GM12801 (cell line): ENCODE data around the gene FBH1.

Experiments used
- TF ChIP-seq, protein P1 (sequence below): IDR thresholded peaks from one replicate; pipeline ENCODE4 v1.5.1; 2011; ENCODE audit warnings: control low read depth; ENCODE audit not compliant: insufficient read length; ENCODE audit errors: extremely low read depth

FBH1 gene

DNA sequence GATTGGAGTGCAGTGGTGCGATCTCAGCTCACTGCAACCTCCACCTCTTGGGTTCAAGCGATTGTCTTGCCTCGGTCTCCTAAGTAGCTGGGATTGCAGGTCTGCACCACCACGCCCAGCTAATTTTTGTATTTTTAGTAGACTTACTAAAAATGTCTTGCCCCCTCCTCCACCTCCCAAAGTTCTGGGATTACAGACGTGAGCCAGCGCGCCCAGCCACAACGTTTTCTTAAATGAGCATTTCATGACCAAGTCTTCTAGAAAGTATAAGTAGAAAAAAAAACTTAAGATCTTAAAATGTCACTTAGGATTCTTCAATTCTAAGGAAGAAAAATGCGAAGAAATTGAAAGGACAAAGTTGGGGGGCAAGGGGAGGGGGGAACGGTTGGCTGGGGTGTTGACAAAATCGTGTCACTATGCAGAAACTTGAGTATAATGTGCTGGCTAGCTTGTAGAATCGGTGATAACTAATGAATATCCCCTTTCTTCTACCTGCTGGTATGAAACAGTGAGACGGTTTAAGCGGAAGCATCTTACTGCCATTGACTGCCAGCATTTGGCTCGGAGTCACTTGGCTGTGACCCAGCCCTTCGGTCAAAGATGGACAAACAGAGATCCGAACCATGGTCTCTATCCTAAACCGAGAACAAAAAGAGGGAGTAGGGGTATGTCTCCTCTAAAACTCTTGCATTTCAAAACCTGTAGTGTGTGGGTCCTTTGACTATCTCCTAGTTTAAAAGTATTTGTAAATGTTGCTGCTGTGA lies 12.7 kb downstream of the FBH1 start:
- TF ChIP-seq, protein P1, sequence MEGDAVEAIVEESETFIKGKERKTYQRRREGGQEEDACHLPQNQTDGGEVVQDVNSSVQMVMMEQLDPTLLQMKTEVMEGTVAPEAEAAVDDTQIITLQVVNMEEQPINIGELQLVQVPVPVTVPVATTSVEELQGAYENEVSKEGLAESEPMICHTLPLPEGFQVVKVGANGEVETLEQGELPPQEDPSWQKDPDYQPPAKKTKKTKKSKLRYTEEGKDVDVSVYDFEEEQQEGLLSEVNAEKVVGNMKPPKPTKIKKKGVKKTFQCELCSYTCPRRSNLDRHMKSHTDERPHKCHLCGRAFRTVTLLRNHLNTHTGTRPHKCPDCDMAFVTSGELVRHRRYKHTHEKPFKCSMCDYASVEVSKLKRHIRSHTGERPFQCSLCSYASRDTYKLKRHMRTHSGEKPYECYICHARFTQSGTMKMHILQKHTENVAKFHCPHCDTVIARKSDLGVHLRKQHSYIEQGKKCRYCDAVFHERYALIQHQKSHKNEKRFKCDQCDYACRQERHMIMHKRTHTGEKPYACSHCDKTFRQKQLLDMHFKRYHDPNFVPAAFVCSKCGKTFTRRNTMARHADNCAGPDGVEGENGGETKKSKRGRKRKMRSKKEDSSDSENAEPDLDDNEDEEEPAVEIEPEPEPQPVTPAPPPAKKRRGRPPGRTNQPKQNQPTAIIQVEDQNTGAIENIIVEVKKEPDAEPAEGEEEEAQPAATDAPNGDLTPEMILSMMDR = no peak

DNA sequence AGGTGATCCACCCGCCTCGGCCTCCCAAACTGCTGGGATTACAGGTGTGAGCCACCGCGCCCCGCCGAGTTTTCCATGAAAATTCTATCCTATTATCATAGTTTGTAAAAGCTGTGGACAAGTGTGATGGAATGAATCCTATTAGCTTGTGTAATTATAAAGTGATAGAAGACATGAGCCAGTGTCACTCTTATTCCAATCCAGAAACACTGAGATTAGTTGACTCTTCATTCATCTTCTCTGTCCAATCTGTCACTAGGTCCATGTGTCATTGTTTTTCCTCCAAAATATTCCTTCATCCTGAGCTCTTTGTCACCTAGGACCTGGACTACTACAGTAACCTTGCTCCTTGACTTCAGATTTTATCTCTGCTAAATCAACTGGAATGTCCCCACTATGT lies 13.5 kb downstream of the FBH1 start:
- TF ChIP-seq, protein P1 = no peak

DNA sequence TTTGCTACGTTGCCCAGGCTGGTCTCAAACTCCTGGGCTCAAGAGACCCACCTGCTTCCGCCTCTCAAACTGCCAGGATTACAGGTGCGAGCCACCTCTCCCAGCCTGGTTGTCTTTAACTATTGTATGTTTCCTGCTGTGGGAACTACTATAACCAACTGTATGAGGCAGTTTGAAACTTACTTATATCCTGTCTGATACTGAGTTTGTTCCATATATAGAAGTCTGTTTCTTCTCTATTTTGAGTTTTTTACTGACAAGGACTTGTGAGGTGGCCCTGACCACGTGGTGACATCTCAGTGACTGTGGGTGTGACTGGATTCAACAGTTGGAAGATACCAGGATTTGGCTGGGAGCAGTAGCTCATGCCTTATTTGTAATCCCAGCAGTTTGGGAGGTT lies 14.2 kb downstream of the FBH1 start:
- TF ChIP-seq, protein P1 = no peak

DNA sequence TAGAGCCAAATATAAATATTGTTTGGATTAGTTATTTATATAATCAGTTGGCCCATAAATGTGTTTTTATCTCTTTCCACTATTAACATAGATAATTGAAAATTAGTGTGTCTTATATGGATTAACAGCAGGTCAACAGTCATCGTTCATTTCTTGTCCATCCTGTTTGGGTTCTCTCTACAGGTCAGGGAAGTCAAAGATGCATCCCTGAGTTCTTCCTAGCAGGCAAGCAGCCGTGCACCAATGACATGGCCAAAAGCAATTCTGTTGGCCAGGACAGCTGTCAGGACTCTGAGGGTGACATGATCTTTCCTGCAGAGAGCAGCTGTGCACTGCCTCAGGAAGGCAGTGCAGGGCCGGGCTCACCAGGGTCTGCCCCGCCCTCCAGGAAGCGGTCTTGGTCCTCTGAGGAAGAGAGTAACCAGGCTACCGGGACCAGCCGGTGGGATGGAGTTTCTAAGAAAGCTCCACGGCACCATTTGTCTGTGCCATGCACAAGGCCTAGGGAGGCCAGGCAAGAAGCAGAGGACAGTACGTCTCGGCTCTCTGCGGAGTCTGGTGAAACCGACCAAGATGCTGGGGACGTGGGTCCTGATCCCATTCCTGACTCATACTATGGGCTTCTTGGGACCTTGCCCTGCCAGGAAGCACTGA lies 15.9 kb downstream of the FBH1 start:
- TF ChIP-seq, protein P1 = no peak

DNA sequence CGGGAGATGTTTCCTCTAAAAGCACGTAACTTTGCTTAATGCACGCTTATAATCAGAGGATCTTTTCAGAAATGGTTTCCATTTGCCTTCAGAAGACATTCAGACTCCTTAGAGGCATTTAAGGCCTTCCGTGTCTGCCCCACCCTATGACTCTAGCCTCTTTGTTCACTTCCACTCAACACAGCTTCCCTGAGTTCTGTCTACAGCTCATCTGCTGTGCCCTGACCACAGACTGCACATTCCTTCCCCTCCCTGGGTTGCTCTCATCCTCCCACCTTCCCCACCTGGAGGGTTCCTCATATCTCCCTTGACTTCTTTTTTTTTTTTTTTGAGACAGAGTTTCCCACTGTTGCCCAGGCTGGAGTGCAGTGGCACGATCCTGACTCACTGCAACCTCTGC lies 16.6 kb downstream of the FBH1 start:
- TF ChIP-seq, protein P1 = no peak

DNA sequence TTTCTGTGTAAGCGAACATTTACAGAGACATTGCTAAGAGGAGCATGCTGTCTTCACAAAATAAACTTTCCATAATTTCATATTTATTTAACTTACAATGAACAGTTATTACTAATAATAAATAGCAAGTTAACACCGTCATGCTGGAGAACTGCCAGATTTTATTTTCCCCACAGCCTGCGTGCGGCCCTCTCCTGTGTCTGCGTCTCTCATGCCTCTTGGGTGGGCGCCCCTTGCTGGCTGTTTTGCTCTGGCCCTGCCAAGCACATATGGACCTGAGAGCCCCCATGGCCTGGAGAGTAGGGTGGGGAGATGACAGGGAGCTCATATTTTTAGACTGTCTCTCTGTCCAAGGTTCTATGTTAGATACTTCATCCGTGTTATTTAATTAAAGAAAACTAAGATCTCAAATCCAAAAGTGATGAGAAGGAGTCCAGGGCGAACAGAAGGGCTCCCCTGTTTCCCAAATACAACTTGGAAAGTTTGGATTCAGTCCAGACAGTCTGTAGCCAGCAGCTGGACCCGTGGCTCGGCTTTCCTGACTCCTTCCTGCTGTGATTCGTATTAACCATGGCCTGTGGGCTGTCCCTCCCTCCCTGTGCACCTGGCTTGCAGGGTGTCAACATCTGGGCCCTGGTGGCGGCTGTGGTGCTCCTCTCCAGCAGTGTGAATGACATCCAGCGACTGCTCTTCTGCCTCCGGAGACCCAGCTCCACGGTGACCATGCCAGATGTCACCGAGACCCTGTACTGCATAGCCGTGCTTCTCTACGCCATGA lies 20.5 kb downstream of the FBH1 start:
- TF ChIP-seq, protein P1 = no peak

DNA sequence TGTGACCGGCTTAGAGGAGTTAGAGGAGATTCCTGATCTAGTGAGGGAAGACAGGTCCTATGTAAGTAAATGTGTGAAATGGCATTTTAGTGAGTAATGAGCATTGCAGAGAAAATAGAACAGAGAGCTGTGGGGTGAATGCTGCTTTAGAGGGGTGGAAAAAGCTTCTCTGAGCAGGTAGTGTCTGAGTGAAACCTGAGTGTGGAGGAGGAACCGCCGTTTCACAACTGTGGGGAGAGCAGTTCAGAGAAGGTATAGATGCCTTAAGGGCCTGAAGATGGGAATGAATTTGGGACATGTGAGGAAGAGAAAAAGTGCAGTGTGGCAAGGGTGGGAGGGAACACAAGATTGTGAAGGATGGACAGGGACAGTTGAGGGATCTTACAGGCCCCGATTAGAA lies 21.6 kb downstream of the FBH1 start:
- TF ChIP-seq, protein P1 = no peak
